Calu3 (cell line): ENCODE measurements around the gene POLA2. TPM values are rescaled to one million over a fixed set of nuclear protein-coding genes. Genes with fewer than 3 reads are reported as not detected.

ENCODE experiments used
- BruUV-seq: library from RNA; stranded (reverse); fragments of 400-500 nt; replicated peaks from 2 replicates; lab custom pipeline; 2021; lab: Mats Ljungman, UMichigan
- CTCF ChIA-PET: fragments of 300-600 bp; sonication (Branson Sonifier 250); formaldehyde crosslinking; loops from one replicate; lab custom pipeline; 2022; ENCODE audit warnings: antibody characterized with exemption; lab: Charles Lee
- DNase-seq: peaks from one replicate; pipeline ENCODE4 v3.0.0; 2022
- H3K27ac Mint-ChIP-seq: one replicate; pipeline ENCODE4 v1.8.0; 2022; ENCODE audit warnings: mixed read lengths; ENCODE audit not compliant: unreplicated experiment
- H3K27me3 Mint-ChIP-seq: one replicate; pipeline ENCODE4 v1.8.0; 2022; ENCODE audit warnings: mixed read lengths; ENCODE audit not compliant: unreplicated experiment
- H3K36me3 Mint-ChIP-seq: one replicate; pipeline ENCODE4 v1.8.0; 2022; ENCODE audit warnings: mild to moderate bottlenecking, moderate library complexity, mixed read lengths; ENCODE audit not compliant: insufficient read depth, unreplicated experiment
- H3K4me1 Mint-ChIP-seq: one replicate; pipeline ENCODE4 v1.8.0; 2022; ENCODE audit warnings: mild to moderate bottlenecking, low read depth, mixed read lengths; ENCODE audit not compliant: unreplicated experiment
- H3K4me3 Mint-ChIP-seq: one replicate; pipeline ENCODE4 v1.8.0; 2022; ENCODE audit warnings: mild to moderate bottlenecking, low read depth, moderate library complexity, mixed read lengths; ENCODE audit not compliant: unreplicated experiment
- H3K9me3 Mint-ChIP-seq: one replicate; pipeline ENCODE4 v1.8.0; 2022; ENCODE audit warnings: low read depth, mixed read lengths; ENCODE audit not compliant: unreplicated experiment
- intact Hi-C: fragments of 100-400 bp; cut with micrococcal nuclease; formaldehyde crosslinking; loops from one replicate; pipeline ENCODE4 v1.10.0; 2022; ENCODE audit not compliant: unreplicated experiment
- total RNA-seq: library from RNA; stranded (reverse); gene quantifications from 2 replicates; pipeline ENCODE4 v1.2.3, GENCODE V29; 2022
- TF ChIP-seq, protein P1 (sequence below): fragments of 200-600 bp; IDR thresholded peaks from one replicate; pipeline ENCODE4 v1.8.0; 2022; ENCODE audit warnings: antibody characterized with exemption; ENCODE audit not compliant: unreplicated experiment

The POLA2 gene
- total RNA-seq, 1 experiment from 2014 or later, result 40.4 TPM

- Mint-ChIP-seq H3K36me3 (peaks cover 42% of the 10 kb centered on the region), H3K9me3 (no peaks in the 10 kb centered on the region), H3K4me3 (no peak overlapping the region), H3K27ac (no peak overlapping the region), H3K4me1 (no peaks in the 10 kb centered on the region), H3K27me3 (no peaks in the 10 kb centered on the region)
- intact Hi-C loops, result no loop called here
- no TSS peak for BruUV-seq
- CTCF ChIA-PET, result interaction anchor here (1.0 to 1.3 kb wide), 2 partner anchors 8 to 30 kb away, joined by 3 to 4 read pairs; no protein-coding TSS in a partner anchor
- TF ChIP-seq, protein P1, sequence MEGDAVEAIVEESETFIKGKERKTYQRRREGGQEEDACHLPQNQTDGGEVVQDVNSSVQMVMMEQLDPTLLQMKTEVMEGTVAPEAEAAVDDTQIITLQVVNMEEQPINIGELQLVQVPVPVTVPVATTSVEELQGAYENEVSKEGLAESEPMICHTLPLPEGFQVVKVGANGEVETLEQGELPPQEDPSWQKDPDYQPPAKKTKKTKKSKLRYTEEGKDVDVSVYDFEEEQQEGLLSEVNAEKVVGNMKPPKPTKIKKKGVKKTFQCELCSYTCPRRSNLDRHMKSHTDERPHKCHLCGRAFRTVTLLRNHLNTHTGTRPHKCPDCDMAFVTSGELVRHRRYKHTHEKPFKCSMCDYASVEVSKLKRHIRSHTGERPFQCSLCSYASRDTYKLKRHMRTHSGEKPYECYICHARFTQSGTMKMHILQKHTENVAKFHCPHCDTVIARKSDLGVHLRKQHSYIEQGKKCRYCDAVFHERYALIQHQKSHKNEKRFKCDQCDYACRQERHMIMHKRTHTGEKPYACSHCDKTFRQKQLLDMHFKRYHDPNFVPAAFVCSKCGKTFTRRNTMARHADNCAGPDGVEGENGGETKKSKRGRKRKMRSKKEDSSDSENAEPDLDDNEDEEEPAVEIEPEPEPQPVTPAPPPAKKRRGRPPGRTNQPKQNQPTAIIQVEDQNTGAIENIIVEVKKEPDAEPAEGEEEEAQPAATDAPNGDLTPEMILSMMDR, result no peak
- DNase-seq, result no peak
Measured at GRCh38 chr11:65286686-65287085, 24.9 kb downstream of the POLA2 start.

DNA sequence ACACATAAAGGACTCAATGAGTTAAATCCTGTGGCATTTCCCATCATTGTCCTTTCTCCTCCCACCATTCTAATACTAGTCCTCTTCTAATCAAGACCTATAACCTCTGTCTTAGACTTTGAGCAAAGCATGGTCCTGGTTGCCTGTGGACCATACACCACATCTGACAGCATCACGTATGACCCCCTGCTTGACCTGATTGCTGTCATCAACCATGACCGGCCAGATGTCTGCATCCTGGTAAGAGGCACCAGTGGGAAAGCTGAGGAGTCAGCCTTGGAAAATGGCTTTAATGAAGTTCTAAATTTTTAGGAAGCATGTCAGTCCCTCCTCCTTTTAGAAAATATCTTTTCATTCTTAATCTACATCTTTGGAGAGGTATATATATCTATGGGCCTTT, 25.8 kb downstream of the POLA2 start:
- H3K27ac Mint-ChIP-seq, result no peak overlapping the region
- no TSS peak for BruUV-seq
- intact Hi-C loops, result no loop called here
- CTCF ChIA-PET, result interaction anchor here (0.7 to 1.3 kb wide), 2 partner anchors 9 to 46 kb away, joined by 3 to 8 read pairs; partner anchors contain the start of gene DPF2
- H3K9me3 Mint-ChIP-seq, result no peaks in the 10 kb centered on the region
- no peak for DNase-seq
- H3K27me3 Mint-ChIP-seq, result no peaks in the 10 kb centered on the region
- H3K4me3 Mint-ChIP-seq, result no peak overlapping the region
- no peaks in the 10 kb centered on the region for H3K4me1 Mint-ChIP-seq
- TF ChIP-seq, protein P1, result no peak
- H3K36me3 Mint-ChIP-seq, result peaks cover 39% of the 10 kb centered on the region

- Mint-ChIP-seq H3K27ac (no peak overlapping the region), H3K27me3 (no peaks in the 10 kb centered on the region), H3K9me3 (no peaks in the 10 kb centered on the region), H3K36me3 (peaks cover 41% of the 10 kb centered on the region), H3K4me1 (no peaks in the 10 kb centered on the region), H3K4me3 (no peak overlapping the region)
- intact Hi-C loops, result no loop called here
- CTCF ChIA-PET, result no interaction called here
- TF ChIP-seq, protein P1, result no peak
- DNase-seq, result no peak
- no TSS peak for BruUV-seq
Measured at GRCh38 chr11:65288706-65289536, 27.2 kb downstream of the POLA2 start.

- no peaks in the 10 kb centered on the region for H3K4me1 Mint-ChIP-seq
- no peak for DNase-seq
- no peaks in the 10 kb centered on the region for H3K9me3 Mint-ChIP-seq
- no peak overlapping the region for H3K4me3 Mint-ChIP-seq
- H3K27me3 Mint-ChIP-seq, result no peaks in the 10 kb centered on the region
- H3K27ac Mint-ChIP-seq, result no peak overlapping the region
- BruUV-seq, result no TSS peak
- peaks cover 41% of the 10 kb centered on the region for H3K36me3 Mint-ChIP-seq
- CTCF ChIA-PET, result no interaction called here
- TF ChIP-seq, protein P1, result no peak
- intact Hi-C loops, result no loop called here
Measured at GRCh38 chr11:65290448-65291165, 28.8 kb downstream of the POLA2 start.
